Thoracic aorta (tissue), 2 donors: Measurements from ENCODE around the gene KRTAP9-7. TPM values are rescaled to one million over a fixed set of nuclear protein-coding genes. Genes with fewer than 3 reads are reported as not detected.

ENCODE experiments used
- ATAC-seq: fragments of 150-250 bp; one replicate; pipeline ENCODE4 v1.8.0; 2017; ENCODE audit warnings: low read depth; ENCODE audit not compliant: insufficient number of reproducible peaks, low FRiP score
- DNase-seq: peaks from one replicate; pipeline ENCODE4 v3.0.0-alpha.2; 2020; ENCODE audit warnings: low spot score
- H3K27ac ChIP-seq, 2 donors: fragments of 200-600 bp; sonication (generic); 1 replicate in 1 of 2; 2 replicates in 1 of 2; pipeline ENCODE4 v1.5.1; 2016; ENCODE audit warnings: mild to moderate bottlenecking in 2 of 2, moderate library complexity in 2 of 2
- H3K27me3 ChIP-seq: fragments of 200-600 bp; sonication (generic); replicated peaks from 2 replicates; pipeline ENCODE4 v1.6.0; 2016; ENCODE audit warnings: mild to moderate bottlenecking; ENCODE audit not compliant: insufficient read depth
- H3K36me3 ChIP-seq: fragments of 200-600 bp; sonication (generic); one replicate; pipeline ENCODE4 v1.5.1; 2016
- H3K4me1 ChIP-seq, 2 donors: fragments of 200-600 bp; sonication (generic); 1 replicate in 1 of 2; 2 replicates in 1 of 2; pipeline versions ENCODE4 v1.5.1 to v1.6.0; 2016; ENCODE audit warnings: low read depth in 2 of 2, mild to moderate bottlenecking in 1 of 2; ENCODE audit not compliant: control insufficient read depth in 1 of 2
- H3K4me3 ChIP-seq: fragments of 200-600 bp; sonication (generic); 2 replicates; pipeline ENCODE4 v1.5.1; 2016; ENCODE audit warnings: mild to moderate bottlenecking
- H3K9me3 ChIP-seq: fragments of 200-600 bp; sonication (generic); 2 replicates; pipeline ENCODE4 v1.5.1; 2016
- total RNA-seq, 2 donors: library from RNA; depleted of rRNA; stranded (reverse); fragments of >200 nt; gene quantifications; one replicate each; pipeline versions ENCODE4 v1.1.0 to v1.2.3, GENCODE V29; 2016
- TF ChIP-seq, protein P1 (sequence below): fragments of 200-600 bp; sonication (generic); IDR thresholded peaks from one replicate; pipeline ENCODE4 v1.5.1; 2019; ENCODE audit warnings: antibody characterized with exemption

The KRTAP9-7 gene
- total RNA-seq, 2 donors from 2014 or later: not detected

DNA sequence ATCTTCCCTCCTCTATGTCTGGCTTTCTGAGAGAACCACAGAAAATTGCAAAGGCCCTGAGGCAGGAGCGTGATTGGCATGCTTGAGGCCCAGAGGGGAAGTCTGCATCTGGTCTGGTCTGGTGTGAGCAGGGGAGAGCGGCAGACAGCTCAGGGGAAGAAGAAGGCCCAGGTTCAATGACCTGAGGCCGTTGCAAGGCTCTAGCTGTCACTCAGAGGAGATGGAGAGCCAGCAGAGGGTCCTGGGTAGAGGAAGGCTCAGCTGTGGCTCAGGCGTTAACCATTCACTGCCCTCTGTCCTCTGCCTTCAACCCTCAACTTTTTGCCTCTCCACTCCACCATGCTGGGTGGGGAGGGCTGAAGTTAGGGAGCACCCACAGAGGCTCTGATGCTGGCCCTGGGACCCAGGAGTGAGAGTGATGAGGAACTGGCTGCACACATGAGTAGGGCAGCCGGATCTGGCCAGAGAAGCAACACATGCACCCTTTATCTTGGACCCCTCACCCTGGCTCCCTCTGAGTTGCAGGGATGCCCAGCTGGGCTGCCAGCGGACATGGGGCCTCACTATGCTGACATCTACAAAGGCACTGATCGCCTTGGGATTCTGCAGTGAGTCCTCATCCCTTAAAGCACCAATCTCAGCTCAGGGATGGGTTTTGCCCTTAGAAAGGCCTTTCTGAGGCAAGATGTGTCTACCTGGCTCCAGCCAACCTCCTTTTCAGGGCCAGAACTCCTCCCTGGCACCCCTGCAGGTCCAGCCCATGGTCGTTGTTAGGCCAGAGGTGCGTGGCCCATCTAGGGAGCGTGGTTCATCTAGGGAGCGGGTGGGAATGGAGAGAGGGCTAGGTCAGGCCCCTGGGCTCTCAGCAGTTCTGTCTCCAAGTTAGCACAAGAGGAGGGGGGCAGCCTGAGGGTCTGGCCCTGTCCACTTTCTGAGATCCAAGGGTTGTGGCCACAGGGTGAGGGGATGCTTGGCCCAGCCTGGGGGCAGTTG, 47.7 kb downstream of the KRTAP9-7 start:
- H3K9me3 ChIP-seq: peaks cover 5% of the 10 kb centered on the region
- DNase-seq (no peak), ATAC-seq (no peak)
- TF ChIP-seq, protein P1, sequence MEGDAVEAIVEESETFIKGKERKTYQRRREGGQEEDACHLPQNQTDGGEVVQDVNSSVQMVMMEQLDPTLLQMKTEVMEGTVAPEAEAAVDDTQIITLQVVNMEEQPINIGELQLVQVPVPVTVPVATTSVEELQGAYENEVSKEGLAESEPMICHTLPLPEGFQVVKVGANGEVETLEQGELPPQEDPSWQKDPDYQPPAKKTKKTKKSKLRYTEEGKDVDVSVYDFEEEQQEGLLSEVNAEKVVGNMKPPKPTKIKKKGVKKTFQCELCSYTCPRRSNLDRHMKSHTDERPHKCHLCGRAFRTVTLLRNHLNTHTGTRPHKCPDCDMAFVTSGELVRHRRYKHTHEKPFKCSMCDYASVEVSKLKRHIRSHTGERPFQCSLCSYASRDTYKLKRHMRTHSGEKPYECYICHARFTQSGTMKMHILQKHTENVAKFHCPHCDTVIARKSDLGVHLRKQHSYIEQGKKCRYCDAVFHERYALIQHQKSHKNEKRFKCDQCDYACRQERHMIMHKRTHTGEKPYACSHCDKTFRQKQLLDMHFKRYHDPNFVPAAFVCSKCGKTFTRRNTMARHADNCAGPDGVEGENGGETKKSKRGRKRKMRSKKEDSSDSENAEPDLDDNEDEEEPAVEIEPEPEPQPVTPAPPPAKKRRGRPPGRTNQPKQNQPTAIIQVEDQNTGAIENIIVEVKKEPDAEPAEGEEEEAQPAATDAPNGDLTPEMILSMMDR: no peak
- H3K4me3 ChIP-seq: no peak overlapping the region
- H3K27me3 ChIP-seq: no peaks in the 10 kb centered on the region
- H3K27ac ChIP-seq: no peak overlapping the region
- H3K4me1 ChIP-seq: no peaks in the 10 kb centered on the region
- no peaks in the 10 kb centered on the region for H3K36me3 ChIP-seq

DNA sequence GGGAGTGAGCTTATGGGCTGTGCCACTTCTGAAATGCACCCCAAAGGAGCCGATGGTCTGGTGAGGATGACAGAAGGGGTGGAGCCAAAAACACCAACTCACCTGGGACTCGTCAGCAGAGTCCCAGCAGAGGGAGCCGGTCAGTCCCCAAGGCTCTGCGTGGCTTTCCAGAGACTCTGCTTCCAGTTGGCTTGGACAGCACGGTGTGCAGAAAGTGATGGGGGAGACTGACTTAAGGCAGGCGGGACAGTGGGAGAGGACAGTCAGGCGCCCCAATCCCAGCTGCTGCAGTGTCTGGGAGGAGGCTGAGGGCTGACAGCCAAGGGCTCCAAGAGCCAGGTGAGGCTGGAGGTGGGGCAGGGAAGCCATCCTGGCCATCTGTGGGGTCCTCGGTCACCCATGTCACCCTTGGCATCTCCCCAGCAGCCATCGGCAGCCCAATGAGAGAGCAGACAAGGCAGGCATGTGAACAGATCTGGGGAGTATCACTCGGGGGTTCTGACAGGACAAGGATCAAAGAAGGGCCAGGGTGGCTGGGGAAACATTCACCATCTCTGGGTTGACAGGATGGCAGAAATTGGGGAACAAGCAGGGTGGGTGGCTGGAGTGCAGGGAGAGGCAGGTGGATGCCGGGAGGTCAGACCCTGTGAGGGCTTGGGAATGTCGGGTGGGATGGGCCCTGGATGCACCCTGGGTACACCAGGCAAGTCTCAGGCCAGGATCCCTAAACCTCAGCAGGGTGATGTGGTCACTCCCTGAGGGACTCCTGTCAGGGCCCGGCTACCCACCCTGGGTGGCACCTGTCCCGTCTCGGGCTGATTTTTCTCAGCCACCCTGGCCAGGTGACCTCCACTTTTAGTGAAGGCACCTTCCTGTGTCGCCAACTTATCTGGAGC, 48.9 kb downstream of the KRTAP9-7 start:
- no peaks in the 10 kb centered on the region for H3K27me3 ChIP-seq
- H3K9me3 ChIP-seq: peaks cover 3% of the 10 kb centered on the region
- no peak overlapping the region for H3K4me3 ChIP-seq
- no peak overlapping the region for H3K27ac ChIP-seq
- DNase-seq: no peak
- H3K4me1 ChIP-seq: no peaks in the 10 kb centered on the region
- no peak for ATAC-seq
- TF ChIP-seq, protein P1: no peak
- H3K36me3 ChIP-seq: no peaks in the 10 kb centered on the region

DNA sequence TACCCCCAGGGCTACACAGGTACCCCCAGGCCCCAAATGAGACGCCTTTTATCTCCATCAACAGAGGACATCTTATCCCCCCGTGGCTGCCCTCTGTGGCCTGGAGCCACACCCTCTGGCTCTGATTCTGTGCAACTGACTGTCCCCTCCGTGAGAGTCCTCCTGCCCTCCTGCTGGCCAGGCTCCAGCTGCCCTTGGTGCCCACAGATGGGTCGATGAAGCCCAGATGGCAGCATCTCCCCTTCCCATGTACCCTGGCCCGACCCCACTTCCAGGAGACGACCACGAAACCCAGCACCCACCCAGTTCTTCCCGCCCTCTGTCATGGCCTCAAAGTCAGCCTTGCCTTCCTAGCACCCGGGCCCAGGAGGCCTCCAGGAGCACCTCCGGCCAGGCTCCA, 49.6 kb downstream of the KRTAP9-7 start:
- DNase-seq (no peak), ATAC-seq (no peak)
- no peak overlapping the region for H3K4me3 ChIP-seq
- no peaks in the 10 kb centered on the region for H3K9me3 ChIP-seq
- H3K4me1 ChIP-seq: no peaks in the 10 kb centered on the region
- no peaks in the 10 kb centered on the region for H3K36me3 ChIP-seq
- H3K27me3 ChIP-seq: no peaks in the 10 kb centered on the region
- TF ChIP-seq, protein P1: no peak
- H3K27ac ChIP-seq: no peak overlapping the region

DNA sequence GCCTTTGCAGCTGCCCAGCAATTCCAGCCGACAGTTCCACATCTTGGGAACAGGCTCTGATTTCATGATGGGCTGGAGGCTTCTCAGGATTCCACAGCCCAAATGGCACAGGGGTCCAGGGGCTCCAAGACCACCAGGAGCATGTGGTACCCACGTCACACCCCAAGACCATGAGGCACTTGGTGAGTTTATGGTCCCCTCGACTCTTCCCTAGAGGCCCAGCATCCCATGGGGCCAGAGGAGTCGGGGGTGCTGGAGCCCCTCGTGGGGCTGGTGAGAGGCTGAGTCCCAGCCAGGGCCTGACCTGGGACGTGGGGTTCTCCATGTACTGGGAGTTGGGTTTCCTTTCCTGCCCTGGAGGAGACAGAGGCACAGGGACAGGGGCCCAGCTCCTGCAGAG, 50.1 kb downstream of the KRTAP9-7 start:
- H3K27ac ChIP-seq: no peak overlapping the region
- no peak for DNase-seq
- H3K4me3 ChIP-seq: no peak overlapping the region
- TF ChIP-seq, protein P1: no peak
- H3K36me3 ChIP-seq: no peaks in the 10 kb centered on the region
- H3K4me1 ChIP-seq: no peaks in the 10 kb centered on the region
- ATAC-seq: no peak
- H3K27me3 ChIP-seq: no peaks in the 10 kb centered on the region
- no peaks in the 10 kb centered on the region for H3K9me3 ChIP-seq

Other genes starting within 250 kb of the KRTAP9-7 start
- gene KRTAP1-5, start 248.5 kb upstream of the KRTAP9-7 start, total RNA-seq: not detected
- not detected for gene KRTAP1-4, start 245.5 kb upstream of the KRTAP9-7 start, total RNA-seq
- gene KRTAP1-3, start 240.8 kb upstream of the KRTAP9-7 start, total RNA-seq: not detected
- not detected for gene KRTAP1-1, start 234.2 kb upstream of the KRTAP9-7 start, total RNA-seq
- not detected for gene KRTAP2-1, start 228.4 kb upstream of the KRTAP9-7 start, total RNA-seq
- gene KRTAP2-2, start 220.5 kb upstream of the KRTAP9-7 start, total RNA-seq: not detected
- not detected for gene KRTAP2-3, start 215.6 kb upstream of the KRTAP9-7 start, total RNA-seq
- gene KRTAP2-4, start 209.8 kb upstream of the KRTAP9-7 start, total RNA-seq: not detected
- gene KRTAP4-7, start 191.5 kb upstream of the KRTAP9-7 start, total RNA-seq: not detected
- not detected for gene KRTAP4-8, start 177.6 kb upstream of the KRTAP9-7 start, total RNA-seq
- not detected for gene KRTAP4-16, start 173.5 kb upstream of the KRTAP9-7 start, total RNA-seq
- gene KRTAP4-9, start 170.3 kb upstream of the KRTAP9-7 start, total RNA-seq: not detected
- not detected for gene KRTAP4-11, start 157.3 kb upstream of the KRTAP9-7 start, total RNA-seq
- not detected for gene KRTAP4-12, start 151.5 kb upstream of the KRTAP9-7 start, total RNA-seq
- not detected for gene KRTAP4-6, start 135.2 kb upstream of the KRTAP9-7 start, total RNA-seq
- not detected for gene KRTAP4-5, start 125.9 kb upstream of the KRTAP9-7 start, total RNA-seq
- gene KRTAP4-4, start 115.0 kb upstream of the KRTAP9-7 start, total RNA-seq: not detected
- not detected for gene KRTAP4-3, start 107.5 kb upstream of the KRTAP9-7 start, total RNA-seq
- not detected for gene KRTAP4-2, start 97.5 kb upstream of the KRTAP9-7 start, total RNA-seq
- not detected for gene KRTAP4-1, start 90.8 kb upstream of the KRTAP9-7 start, total RNA-seq
- gene KRTAP9-1, start 85.8 kb upstream of the KRTAP9-7 start, total RNA-seq: not detected
- not detected for gene KRTAP9-2, start 49.0 kb upstream of the KRTAP9-7 start, total RNA-seq
- gene KRTAP9-3, start 43.2 kb upstream of the KRTAP9-7 start, total RNA-seq: not detected
- not detected for gene KRTAP9-8, start 37.7 kb upstream of the KRTAP9-7 start, total RNA-seq
- gene KRTAP9-4, start 26.0 kb upstream of the KRTAP9-7 start, total RNA-seq: not detected
- not detected for gene KRTAP9-9, start 20.3 kb upstream of the KRTAP9-7 start, total RNA-seq
- gene KRTAP9-6, start 10.3 kb upstream of the KRTAP9-7 start, total RNA-seq: not detected
- gene KRTAP29-1, start 27.2 kb downstream of the KRTAP9-7 start, total RNA-seq: not detected
- not detected for gene KRTAP16-1, start 33.6 kb downstream of the KRTAP9-7 start, total RNA-seq
- gene KRTAP17-1, start 40.0 kb downstream of the KRTAP9-7 start, total RNA-seq: not detected
- gene KRT33A, start 75.1 kb downstream of the KRTAP9-7 start, total RNA-seq: not detected
- gene KRT33B, start 94.1 kb downstream of the KRTAP9-7 start, total RNA-seq: not detected
- gene KRT34, start 106.6 kb downstream of the KRTAP9-7 start, total RNA-seq: not detected
- not detected for gene KRT31, start 121.9 kb downstream of the KRTAP9-7 start, total RNA-seq
- gene KRT37, start 148.9 kb downstream of the KRTAP9-7 start, total RNA-seq: not detected
- not detected for gene KRT38, start 165.3 kb downstream of the KRTAP9-7 start, total RNA-seq
- gene KRT32, start 191.7 kb downstream of the KRTAP9-7 start, total RNA-seq: not detected
- gene KRT35, start 205.5 kb downstream of the KRTAP9-7 start, total RNA-seq: not detected
- gene KRT36, start 214.2 kb downstream of the KRTAP9-7 start, total RNA-seq: not detected
- gene KRT13, start 229.9 kb downstream of the KRTAP9-7 start, total RNA-seq: 1 to 10 TPM in 1 of 2 donors, not detected in 1; 1.4 TPM
- under 1 TPM in 1 of 2 donors, not detected in 1; 0.68 TPM for gene KRT15, start 243.2 kb downstream of the KRTAP9-7 start, total RNA-seq